Heart right ventricle (tissue), 16 donors: ENCODE data around the gene BCAR3. TPM values are rescaled to one million over a fixed set of nuclear protein-coding genes. Genes with fewer than 3 reads are reported as not detected.

Experiments used
- ATAC-seq, 8 donors: fragments of 200-7000 bp; cut with Tn5 transposase; one replicate each; pipeline ENCODE4 v1.9.1; 2020; ENCODE audit warnings: mild to moderate bottlenecking in 8 of 8, moderate library complexity in 8 of 8, moderate number of reproducible peaks in 1 of 8
- DNase-seq, 2 donors: peaks; one replicate each; pipeline ENCODE4 v3.0.0-alpha.2; 2020
- H3K27ac ChIP-seq, 10 donors: fragments of 200-600 bp; sonication (generic) in 2 of 10; one replicate each; pipeline versions ENCODE4 v1.5.0 to v1.8.0; 2020 to 2022; ENCODE audit warnings: mild to moderate bottlenecking in 3 of 10
- H3K27me3 ChIP-seq, 7 donors: fragments of 200-600 bp; one replicate each; pipeline ENCODE4 v1.8.0; 2021 to 2022; ENCODE audit warnings: mild to moderate bottlenecking in 2 of 7
- H3K36me3 ChIP-seq, 9 donors: fragments of 200-600 bp; sonication (generic) in 1 of 9; one replicate each; pipeline versions ENCODE4 v1.5.0 to v1.8.0; 2020 to 2022; ENCODE audit warnings: mild to moderate bottlenecking in 2 of 9
- H3K4me1 ChIP-seq, 9 donors: fragments of 200-600 bp; sonication (generic) in 1 of 9; one replicate each; pipeline versions ENCODE4 v1.5.0 to v1.8.0; 2020 to 2022; ENCODE audit warnings: mild to moderate bottlenecking in 4 of 9
- H3K4me3 ChIP-seq, 10 donors: fragments of 200-600 bp; sonication (generic) in 2 of 10; one replicate each; pipeline versions ENCODE4 v1.5.0 to v1.8.0; 2020 to 2022; ENCODE audit warnings: mild to moderate bottlenecking in 7 of 10, moderate library complexity in 2 of 10
- H3K9me3 ChIP-seq, 11 donors: fragments of 200-600 bp in 10 of 11; sonication (generic) in 2 of 11; one replicate each; pipeline versions ENCODE4 v1.5.0 to v1.8.0; 2013 to 2022; ENCODE audit warnings: mild to moderate bottlenecking in 2 of 11, control low read depth in 1 of 11, moderate library complexity in 1 of 11
- CTCF ChIP-seq, 9 donors: fragments of 200-600 bp; sonication (generic) in 2 of 9; IDR thresholded peaks; one replicate each; pipeline versions ENCODE4 v1.5.0 to v1.8.0; 2021 to 2022; ENCODE audit warnings: antibody characterized with exemption in 9 of 9, mild to moderate bottlenecking in 5 of 9, moderate library complexity in 1 of 9
- WGBS, 2 donors: extraction: QIAGEN DNeasy Blood & Tissue Kit; methylation state at CpG; one replicate each; pipeline ENCODE4 v1.1.7; 2013; ENCODE audit warnings: inconsistent platforms in 1 of 2; 5-methylcytosine and 5-hydroxymethylcytosine counted together
- intact Hi-C, 10 donors: fragments of 100-400 bp; cut with DNase I; formaldehyde crosslinking; loops; one replicate each; pipeline versions ENCODE4 v1.11.1 to v1.14.2; 2022
- polyA plus RNA-seq, 2 donors: library from polyadenylated mRNA; stranded (reverse); fragments of 200-250 nt; gene quantifications; one replicate each; pipeline ENCODE4 v1.2.3, GENCODE V29; 2013
- total RNA-seq, 10 donors: library from RNA; stranded (reverse); fragmentation: NEBNext Ultra II Directional in 3 of 10; extraction: Animal tissue kit (Norgen Biotek cat#: 25700) in 3 of 10; gene quantifications; one replicate each; pipeline versions ENCODE4 v1.2.1 to v1.2.4, GENCODE V29; 2021 to 2023
- donor health status: Arrhythmogenic right ventricular cardiomyopathy.
- donor health status: ischemic (EF 13 %, LVEDD 7.1; RV severe dilation, severe dysfunction).
- donor health status: healthy with polysubstance abuse.
- donor health status: DM: no; HTN: yes; CAD: no.
- donor health status: DM: no; HTN: no; CAD: no.
- donor health status: ischemic (EF 25% LVEDD 6.9; RV normal size, moderate dysfunction).
- donor health status: ischemic (EF 25% LVEDD 5.7; RV mildly dilated, moderate dysfunction).
- donor health status: healthy.
- donor health status: DM: yes; HTN: yes; CAD: no.
- donor health status: Ischemic cardiomyopathy.
- donor health status: ischemic (EF 35%, LVEDD 5.7; RV mildly dilated, moderate dysfunction).
- donor health status: nonischemic (EF 11% LVEDD 7.7; RV severe dilation, severe dysfunction).
- donor health status: DM: yes; HTN: yes; CAD: no.
- donor health status: PGD.
- donor health status: ischemic (EF 29% LVEDD 5.4; RV normal size, mild dysfunction).
- donor health status: nonischemic (EF 23%, LVEDD 6.1; RV moderate dilation, normal function).

Gene BCAR3
- total and polyA plus RNA-seq, 12 donors: 6.6 to 36.0 (median 15.9) TPM

DNA sequence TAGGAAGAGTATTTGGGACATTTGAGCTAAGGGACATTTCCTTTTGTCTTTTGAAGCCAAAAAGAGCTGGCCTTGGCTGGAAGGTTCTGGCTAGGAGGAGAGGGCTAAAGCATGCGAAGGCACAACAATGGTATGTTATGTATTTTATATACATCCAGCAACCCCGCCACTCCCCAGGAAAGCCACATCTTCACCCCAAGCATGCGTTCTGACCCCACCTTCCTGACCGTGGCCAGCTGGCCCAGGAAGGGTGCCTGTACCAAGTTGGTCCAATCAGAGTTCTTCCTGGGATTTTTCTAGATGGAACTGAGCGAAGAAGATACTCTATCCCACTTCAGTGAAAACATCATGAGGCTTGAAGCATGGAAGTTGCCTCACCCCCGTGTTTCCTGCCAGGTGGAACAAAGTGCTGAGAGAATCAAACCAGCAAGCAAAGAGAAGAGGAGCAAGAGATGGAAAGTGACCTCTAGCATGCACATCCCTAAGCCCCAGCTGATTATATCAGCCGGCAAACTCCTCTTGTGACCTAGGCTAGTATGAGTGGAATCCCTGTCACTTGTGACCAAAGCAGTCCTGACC, 82.7 kb downstream of the BCAR3 start:
- ATAC-seq: no peak
- 78 to 86% methylated on average over 7 of the region's 7 CpGs for WGBS, 2 donors
- Histone ChIP-seq H3K36me3 (no peaks in the 10 kb centered on the region), H3K27me3 (no peaks in the 10 kb centered on the region), H3K4me3 (no peak overlapping the region), H3K27ac (peak overlapping the region in 6 of 10 donors; percentile 19 to 69 (median 34)), H3K4me1 (peaks cover 25 to 100% (median 73%) of the 10 kb centered on the region in 9 donors), H3K9me3 (no peaks in the 10 kb centered on the region)
- no peak for TF ChIP-seq CTCF (IDR thresholded peaks at IDR 0.05)
- intact Hi-C loops: no loop called here
- DNase-seq: no peak

DNA sequence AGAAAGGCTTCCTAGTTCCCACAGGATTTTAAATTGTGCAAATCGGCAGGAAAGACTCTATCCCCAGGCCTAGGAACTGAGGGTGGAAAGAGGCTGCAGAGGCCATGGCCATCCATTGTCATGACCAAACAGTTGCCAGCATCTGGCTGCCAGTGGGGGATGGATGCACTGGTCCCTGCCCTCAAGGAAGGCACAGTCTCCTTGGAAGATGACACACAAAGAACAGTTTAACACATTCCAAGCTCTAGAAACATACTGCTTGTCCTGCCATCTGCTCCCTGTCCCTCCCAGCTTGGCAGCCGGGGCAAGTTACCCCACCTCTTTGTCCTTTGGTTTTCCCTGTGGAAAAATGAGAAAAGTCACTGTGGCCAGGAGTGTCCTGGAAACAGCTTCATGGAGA, 83.2 kb downstream of the BCAR3 start:
- Histone ChIP-seq H3K4me1 (peaks cover 23 to 100% (median 75%) of the 10 kb centered on the region in 9 donors), H3K4me3 (no peak overlapping the region), H3K9me3 (no peaks in the 10 kb centered on the region), H3K36me3 (no peaks in the 10 kb centered on the region), H3K27ac (peak overlapping the region in 5 of 10 donors; percentile 22 to 69 (median 54)), H3K27me3 (no peaks in the 10 kb centered on the region)
- DNase-seq (no peak), ATAC-seq (peak in 1 of 8 donors; percentile 10)
- WGBS, 2 donors: 70% methylated on average over 2 of the region's 2 CpGs
- intact Hi-C loops: no loop called here
- no peak for TF ChIP-seq CTCF (IDR thresholded peaks at IDR 0.05)

- WGBS, 2 donors: 8 to 12% methylated on average over 6 of the region's 6 CpGs
- TF ChIP-seq CTCF (IDR thresholded peaks at IDR 0.05): no peak
- H3K4me1 ChIP-seq: peaks cover 22 to 100% (median 79%) of the 10 kb centered on the region in 9 donors
- peak; percentile 66 to 68 for DNase-seq
- peak; percentile 44 to 87 (median 74) for ATAC-seq
- no peaks in the 10 kb centered on the region for H3K9me3 ChIP-seq
- H3K27ac ChIP-seq: peak overlapping the region in 4 of 10 donors; percentile 43 to 69 (median 61)
- intact Hi-C loops: no loop called here
- no peak overlapping the region for H3K4me3 ChIP-seq
- H3K36me3 ChIP-seq: no peaks in the 10 kb centered on the region
- H3K27me3 ChIP-seq: no peaks in the 10 kb centered on the region
These were observed 83.9 kb downstream of the BCAR3 start for GRCh38 chr1:93597709-93598108.

DNA sequence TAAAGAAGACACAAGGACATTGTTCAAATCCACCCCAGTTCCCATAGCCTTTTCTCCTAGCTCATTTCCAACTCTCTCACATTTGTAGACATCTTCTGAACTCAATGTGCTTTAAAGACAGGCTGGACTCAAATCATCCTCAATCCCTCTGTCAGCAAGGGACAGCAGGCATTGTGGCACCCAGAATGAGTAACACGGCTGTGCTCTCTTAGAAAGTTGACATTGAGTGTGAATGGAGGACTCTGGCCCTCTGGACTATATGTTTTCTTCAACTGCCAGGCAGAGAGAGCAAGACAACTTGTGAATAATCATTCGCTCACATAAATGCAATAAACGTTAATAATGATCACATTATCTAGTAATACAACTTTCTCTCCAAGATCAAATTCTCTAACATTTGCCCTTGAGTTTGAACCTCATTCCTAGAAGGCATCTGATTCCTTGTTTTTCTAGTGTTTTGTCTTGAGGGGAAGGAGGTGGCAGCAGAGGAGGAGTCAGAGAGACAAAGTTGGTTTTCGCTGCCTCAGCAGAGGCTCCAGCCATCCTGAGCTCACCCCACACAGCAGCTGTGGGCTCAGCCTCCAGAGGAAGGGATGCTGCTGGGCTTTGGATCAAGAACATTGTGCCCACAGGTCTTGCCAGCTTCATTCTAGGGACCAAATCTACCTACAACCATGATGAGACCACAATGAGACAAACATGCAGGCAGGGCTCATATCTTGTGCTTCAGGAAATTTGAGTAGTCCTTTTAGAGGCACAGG, 85.1 kb downstream of the BCAR3 start:
- Histone ChIP-seq H3K27me3 (no peaks in the 10 kb centered on the region), H3K9me3 (no peaks in the 10 kb centered on the region), H3K4me1 (peaks cover 22 to 100% (median 89%) of the 10 kb centered on the region in 9 donors), H3K27ac (peak overlapping the region in 3 of 10 donors; percentile 14 to 43 (median 17)), H3K36me3 (peaks cover 0 to 10% (median 0%) of the 10 kb centered on the region in 9 donors), H3K4me3 (no peak overlapping the region)
- intact Hi-C loops: no loop called here
- 81 to 84% methylated on average over 4 of the region's 4 CpGs for WGBS, 2 donors
- ATAC-seq (no peak), DNase-seq (no peak)
- TF ChIP-seq CTCF (IDR thresholded peaks at IDR 0.05): no peak
